Inferior parietal cortex (tissue), 1 donor: ENCODE data around the gene C18orf32.
A peak's percentile ranks its signal among the peaks of the same experiment; 100 is the strongest.
"Not testable (repeated sequence)": the region's sequence is repeated elsewhere in the genome, so short reads cannot be mapped to it uniquely, and the experiment has no call there.

Source experiments
- DNase-seq: peaks from one replicate; pipeline ENCODE4 v3.0.0-alpha.2; 2016; ENCODE audit errors: extremely low spot score

The C18orf32 gene

DNA sequence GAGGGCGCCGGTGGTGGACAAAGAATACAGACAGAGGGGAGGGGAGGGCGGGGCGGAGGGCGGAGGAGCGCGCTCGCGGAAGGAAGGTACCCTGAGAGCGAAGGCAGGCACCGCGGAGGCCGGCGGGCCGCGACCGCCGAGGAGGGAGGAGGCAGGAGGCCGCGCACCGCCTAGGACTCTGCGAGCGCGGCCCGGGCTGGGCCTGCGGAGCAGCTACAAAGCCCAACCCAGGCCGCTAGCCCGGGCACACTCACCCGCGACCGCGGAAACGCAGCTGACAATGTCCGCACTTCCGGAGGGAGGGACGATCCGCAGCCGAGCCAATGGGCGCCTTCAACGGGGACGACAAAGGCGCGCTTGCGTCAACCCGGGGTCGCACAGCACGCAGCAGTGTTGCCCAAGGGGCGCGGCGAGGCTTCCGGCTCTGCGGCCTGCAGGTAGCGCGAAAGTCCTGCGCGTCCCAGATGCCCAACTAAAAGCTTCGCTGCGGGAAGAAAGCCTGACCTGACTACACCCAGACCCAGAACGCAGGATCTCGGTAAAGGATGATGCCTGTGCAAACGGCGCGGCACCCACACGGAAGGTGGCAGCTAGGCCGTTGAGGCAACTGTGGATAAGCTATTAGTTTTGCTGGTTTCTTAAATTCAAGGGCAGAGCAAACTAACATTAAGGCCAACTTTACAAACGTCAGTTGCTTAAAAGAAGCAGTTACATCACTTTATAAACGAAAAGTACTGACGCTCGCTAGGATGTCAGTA lies at the start of gene C18orf32:
Gene C18orf32, minus strand, starts transcription at position 282 of the 758 bp plus-strand sequence. CDS start 3,486 bp downstream, outside the sequence.
- peak; percentile 93 for DNase-seq

DNA sequence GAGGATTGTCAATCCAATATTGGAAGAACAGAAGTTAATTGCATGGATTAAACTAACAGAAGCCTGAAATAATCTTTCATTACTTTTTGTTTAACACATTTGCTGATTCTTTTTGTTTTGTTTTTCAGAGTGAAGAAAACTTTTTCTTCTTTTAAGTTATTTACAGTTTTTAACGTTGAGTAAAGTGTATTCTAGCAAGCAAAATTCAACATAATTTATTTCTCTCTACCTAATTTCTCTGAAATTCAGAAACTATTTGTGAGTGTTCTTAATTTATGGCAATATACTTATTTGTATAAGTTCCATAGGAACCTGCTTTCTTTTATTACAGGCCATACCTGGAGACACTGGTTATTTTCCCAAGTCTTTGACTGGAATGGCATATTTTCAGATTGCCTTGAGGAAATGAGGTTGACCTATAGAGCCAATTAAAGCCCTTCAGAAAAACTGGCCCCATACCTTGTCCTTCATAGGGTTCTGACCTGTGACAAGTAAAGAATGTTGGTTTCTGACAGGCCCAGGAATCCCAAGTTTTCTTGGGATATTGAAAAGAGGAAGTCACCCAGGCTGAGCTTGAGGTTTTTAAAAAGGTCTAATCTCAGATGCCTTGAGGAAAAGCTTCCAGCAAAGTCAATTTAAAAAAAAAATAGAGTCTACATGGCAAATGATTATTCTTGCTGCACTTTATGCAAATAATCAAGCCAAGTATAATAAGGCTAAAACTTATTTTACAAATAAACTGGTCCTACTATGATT lies 48.0 kb upstream of the C18orf32 start:
- DNase-seq = no peak

DNA sequence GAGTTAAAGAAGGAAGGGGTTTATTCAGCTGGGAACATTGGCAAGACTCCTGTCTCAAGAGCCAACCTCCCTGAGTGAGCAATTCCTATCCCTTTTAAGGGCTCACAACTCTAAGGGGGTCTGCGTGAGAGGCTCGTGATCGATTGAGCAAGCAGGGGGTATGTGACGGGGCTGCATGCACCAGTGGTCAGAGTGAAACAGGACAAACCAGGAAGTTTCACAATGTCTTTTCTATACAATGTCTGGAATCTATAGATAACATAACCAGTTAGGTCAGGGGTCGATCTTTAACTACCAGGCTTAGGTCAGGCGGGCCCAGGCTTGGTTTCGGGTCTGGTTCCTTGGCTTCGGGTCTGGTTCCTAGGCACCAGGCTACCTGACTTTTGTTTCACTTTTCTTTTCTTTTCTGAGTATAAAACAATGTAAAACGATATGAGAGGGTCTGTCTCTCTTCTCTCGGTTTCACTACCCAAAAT lies 44.7 kb upstream of the C18orf32 start:
- no peak for DNase-seq

DNA sequence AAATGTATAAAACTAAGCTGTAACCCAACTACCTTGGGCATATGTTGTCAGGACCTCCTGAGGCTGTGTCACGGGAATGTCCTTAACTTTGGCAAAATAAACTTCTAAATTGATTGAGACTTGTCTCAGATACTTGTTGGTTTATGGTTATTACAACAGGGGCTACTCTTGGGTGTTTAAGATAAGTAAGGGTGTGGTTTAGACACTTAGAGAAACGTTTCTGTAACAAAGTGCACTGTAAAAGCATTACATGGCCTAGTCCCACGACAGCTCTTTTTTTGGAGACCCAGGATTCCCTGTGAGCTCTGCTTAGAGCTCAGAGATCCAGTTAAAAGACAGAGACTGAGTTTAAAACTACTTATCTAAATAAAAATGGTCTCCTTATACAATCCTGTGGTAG lies 42.6 kb upstream of the C18orf32 start:
- DNase-seq = no peak

DNA sequence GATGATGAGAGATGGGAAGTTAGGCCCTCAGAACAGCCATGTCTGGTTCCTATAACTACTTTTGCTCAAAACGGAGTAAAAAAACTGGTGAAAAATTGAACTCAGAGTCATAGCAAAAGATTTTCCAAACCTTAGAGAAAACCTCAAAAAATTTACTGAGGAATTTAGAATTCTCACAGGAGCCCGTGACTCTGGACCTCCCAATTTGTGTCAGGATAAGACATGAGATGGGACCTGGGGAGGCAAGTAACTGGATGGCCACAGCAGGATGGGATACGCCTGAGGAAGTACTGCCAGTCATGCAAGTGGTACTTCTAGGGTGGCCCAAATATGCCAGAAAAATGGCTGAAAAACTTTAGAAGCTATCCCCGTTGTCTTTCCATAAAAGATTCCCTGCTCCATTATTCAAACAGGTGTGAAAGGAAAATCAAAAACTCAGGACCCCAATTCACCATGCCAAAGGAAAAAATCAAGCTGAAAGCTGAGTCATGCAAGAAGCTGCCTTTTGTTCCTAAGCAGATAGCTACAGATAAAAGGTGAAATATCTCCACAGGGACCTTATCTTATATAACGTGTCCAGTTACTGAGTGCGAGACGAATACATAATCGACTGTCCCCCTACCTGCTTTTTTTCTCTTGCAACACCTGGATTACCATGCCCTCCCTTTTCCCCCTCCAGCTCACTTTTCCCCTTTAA lies 40.7 kb upstream of the C18orf32 start:
- no peak for DNase-seq

DNA sequence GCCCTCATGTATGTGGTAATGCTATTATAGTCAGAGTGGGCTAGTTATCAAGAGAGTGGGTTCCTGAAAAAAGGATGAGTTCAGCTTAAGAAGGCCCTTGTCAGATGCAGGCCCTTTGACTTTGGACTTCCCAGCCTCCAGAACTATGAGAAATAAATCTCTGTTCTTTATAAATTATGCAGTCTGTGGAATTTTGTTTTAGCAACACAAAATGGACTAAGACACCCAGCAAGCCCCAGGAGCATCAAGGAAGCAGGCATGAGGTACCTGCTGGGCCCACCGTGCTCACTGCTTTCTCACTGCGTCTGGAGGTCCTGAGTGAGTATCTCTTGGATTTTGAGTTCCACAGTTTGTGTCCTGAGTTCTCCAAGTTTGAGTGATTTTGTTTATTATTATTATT lies 38.9 kb upstream of the C18orf32 start:
- DNase-seq = no peak

DNA sequence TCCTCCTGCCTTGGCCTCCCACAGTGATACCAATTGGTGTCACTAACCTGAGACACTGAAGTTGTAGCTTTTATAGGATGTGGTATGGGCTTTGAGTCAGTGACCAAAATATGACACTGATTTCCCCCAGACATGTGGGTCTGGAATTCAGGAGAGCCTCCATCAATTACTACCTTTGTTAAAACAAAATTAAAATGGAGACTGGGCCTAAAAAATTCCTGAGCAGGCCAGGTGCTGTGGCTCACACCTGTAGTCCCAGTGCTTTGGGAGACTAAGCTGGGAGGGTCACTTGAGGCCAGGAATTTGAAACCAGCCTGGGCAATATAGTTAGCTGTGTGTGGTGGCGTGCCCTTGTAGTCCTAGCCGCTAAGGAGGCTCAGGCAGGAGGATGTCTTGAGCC lies 37.9 kb upstream of the C18orf32 start:
- DNase-seq = no peak

DNA sequence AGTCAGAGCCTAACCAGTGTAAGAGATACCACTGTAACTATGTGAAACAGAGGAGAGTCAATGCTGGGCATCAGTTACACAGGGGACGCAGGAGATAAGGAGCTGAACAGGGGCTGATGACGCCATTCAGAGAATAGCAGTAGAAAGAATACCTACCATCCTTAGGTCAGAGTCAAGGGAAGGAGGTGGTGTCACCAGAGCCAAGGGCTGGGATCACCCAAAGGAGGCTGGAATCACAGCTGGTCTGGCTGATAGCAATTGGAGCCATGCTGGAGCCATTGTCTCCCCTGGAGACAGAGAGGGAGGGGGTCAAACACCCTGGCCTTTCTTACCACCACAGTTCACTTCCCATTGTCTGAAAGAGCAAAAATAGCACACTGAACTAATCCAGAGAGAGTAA lies 37.3 kb upstream of the C18orf32 start:
- no peak for DNase-seq

DNA sequence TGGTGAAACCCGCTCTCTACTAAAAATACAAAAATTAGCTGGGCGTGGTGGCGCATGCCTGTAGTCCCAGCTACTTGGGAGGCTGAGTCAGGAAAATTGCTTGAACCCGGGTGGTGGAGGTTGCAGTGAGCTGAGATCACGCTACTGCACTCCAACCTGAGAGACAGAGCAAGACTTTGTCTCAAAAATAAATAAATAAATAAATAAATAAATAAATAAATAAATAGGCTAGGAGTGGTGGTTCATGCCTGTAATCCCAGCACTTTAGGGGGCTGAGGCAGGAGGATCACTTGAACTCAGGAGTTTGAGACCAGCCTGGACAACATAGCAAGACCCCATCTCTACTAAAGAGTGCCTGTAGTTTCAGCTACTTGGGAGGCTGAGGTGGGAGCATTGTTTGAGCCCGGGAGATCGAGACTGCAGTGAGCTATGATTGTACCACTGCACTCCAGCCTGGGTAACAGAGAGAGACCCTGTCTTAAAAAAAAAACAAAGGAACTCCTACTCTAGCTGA lies 36.6 kb upstream of the C18orf32 start:
- DNase-seq = not testable (repeated sequence)

DNA sequence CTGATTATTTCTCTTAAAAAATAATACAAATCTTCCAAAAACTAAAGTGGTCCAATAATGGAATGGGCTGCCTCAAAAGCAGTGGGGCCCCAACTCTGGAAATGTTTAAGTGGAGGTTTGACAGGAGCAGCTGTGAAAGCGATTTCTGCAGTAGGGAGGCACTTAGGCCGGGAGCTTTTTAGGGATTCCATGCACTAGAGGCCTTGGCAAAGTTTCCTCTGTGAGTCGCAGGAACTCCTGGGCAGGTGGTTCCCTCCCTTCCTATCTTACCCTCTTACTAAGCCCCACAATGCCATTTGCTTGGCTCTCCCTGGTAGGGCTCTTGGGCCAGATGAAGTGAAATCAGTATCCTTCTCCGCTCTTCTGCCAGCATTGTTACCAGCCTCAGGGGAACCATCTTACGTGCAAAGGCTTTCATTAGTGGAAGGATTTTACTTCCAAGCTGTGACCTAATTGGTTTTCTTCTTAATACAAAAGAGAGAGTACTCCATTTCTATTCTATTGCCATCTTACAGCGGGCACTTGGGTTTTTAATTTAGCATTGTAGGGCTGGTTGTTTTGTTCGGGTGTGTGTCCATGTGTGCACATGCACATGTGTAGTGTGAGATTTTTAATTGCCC lies 34.3 kb upstream of the C18orf32 start:
- no peak for DNase-seq

DNA sequence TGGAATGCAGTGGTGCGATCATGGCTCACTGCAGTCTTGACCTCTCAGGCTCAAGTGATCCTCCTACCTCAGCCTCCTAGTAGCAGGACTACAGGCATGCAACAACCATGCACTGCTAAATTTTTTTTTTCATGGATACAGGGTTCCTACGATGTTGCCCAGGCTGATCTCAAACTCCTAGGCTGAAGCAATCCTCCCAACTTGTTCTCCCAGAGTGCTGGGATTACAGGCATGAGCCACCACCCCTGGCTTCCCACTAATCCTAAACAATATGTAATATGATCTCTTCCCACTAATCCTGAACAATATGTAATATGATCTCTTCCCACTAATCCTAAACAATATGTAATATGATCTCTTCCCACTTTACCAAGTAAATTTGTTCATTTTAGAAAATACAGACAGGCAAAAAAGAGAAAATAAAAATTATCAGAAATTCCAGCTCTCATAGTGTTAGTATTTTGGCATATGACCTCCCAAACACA lies 33.7 kb upstream of the C18orf32 start:
- no peak for DNase-seq

DNA sequence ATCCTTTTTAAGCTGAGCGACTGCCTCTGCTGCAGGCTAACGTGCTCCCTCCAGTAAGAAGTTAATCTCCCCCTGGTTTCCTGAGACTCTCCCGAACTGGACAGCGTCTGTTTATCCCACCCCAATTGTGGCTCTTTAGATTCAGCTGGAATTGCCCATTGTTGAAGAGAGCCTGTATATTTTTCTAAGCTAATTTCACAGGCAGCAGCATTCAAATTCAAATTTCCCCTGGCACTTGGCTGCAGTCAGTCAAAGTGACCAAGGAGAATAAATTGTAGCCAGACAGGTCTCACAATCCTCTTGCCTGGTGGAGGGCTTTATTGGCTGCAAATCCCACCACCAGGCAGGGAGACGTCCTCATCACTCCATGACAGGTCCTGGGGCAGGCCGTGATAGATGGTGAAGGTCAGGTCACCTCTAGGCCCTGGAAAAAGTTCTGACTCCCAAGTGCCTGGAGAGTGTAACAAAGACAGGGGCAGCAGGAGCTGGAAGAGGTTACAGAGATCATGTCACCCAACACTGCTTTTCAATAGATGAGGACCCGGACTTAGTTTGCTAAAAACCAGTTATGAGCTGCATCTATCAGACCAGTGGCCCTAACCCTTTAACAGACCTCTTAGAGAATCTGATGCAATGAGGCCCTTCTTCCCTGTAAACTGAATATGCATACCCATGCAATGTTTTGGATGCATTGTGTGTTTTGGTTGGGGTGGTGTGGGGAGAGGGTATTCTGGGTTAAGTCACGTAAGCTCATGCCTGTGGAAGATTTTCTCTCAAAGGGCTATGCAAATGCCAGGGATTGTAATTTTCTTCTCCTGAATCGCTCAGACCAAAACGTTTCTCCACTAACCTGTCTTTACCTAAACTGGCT lies 32.3 kb upstream of the C18orf32 start:
- DNase-seq = no peak

DNA sequence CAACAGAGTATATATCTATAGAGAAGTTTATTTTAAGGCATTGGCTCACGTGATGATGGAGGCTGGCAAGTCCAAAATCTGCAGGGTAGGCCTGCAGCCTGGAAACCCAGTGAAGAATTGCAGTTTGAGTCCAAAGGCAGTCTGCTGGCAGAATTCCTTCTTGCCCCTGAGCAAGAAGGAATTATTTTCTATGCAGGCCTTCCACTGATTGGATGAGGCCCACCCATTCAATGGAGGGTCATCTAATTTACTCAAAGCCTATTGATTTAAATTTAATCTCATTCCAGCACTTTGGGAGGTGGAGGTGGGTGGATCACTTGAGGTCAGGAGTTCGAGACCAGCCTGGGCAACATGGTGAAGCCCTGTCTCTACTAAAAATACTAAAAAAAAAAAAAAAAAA lies 30.4 kb upstream of the C18orf32 start:
- no peak for DNase-seq

DNA sequence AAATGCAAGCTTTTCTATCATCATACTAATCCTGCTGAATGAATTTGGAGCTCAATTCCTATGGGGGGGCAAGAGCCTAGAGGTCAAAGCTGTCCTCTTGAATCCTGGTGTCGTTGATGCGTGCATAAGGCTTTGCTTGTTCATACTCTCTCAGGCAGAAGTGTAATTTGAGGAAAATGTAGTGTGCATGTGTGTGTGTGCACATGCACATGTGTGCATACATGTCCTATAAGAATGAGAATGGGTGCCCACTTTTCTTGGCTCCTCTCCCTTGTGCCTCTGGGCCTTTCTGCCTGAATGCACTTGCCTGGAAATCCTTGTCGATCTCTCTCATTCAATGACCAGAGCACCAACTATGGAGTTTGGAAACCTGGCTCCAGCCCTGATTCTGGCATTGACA lies 28.5 kb upstream of the C18orf32 start:
- DNase-seq = no peak

DNA sequence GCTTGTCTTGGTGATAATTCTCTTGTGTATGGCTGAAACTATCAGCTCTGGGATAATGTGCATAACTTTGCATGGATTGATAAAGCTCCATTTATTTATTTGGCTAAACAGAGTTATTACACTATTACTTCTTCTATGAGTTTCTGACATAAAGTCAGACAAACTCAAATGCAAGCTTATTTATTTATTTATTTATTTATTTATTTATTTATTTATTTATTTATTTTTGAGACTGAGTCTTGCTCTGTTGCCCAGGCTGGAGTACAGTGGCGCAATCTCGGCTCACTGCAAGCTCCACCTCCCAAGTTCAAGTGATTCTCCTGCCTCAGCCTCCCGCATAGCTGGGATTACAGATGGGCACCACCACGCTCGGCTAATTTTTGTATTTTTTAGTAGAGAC lies 28.0 kb upstream of the C18orf32 start:
- not testable (repeated sequence) for DNase-seq

DNA sequence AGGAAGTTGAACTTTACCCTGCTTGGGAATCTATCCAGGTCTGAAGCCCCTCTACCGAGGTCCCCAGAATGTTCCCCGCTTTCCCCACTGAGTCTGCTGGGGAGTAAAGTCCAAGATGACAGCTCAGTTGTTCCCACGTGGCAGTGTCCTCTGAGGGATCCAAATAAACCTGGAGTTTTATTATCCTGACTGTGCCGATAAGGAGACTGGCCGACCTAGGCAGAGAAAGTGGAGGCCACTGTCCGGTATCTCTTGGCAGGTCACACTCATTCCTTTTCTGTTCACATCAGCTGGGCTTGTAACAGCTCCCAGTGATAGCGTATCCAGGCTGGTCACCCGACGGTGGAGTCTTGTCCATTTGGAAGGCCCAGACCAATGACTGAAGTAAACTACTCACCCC lies 27.5 kb upstream of the C18orf32 start:
- DNase-seq = no peak

DNA sequence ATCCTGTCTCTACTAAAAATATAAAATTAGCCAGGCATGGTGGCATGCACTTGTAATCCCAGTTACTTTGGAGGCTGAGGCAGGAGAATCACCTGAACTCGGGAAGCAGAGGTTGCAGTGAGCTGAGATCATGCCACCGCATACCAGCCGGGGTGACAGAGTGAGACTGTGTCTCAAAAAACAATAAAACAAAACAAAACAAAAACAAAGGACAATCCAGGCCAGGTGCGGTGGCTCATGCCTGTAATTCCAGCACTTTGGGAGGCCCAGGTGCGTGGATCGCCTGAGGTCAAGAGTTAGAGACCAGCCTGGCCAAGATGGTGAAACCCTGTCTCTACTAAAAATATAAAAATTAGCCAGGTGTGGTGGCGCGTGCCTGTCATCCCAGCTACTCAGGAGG lies 25.8 kb upstream of the C18orf32 start:
- DNase-seq = not testable (repeated sequence)

DNA sequence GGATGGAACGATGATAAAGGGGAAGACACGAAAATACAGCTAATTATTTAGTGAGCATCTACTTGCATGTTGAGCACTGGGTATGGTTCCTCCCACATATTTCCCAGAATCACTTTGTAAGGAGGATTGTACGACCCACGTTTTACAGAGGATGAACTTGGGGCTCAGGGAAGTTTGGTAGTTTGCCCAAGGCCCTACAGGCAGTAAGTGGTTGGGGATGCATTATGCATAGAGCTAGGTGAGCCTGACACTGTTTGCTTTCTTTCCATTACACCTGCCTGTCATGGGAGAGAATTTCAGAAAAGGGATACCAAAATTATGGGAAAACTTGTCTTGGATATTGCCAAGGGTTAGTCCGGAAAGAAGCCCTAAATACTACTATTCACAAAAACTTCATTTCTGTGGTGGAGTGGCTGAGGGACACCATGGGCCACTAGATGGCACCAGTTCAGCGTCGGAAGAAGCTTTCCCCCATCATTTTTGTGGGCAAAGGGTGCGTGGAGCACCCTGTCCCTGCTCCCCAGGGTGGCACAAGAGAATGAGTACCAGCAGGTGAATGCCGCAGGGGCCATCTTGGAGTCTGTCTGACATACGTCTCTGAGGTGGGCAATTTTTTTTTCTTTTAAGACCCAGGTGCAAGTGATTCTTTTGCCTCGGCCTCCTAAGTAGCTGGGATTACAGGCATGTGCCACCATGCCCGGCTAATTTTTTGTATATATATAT lies 23.5 kb upstream of the C18orf32 start:
- DNase-seq = peak; percentile 74

DNA sequence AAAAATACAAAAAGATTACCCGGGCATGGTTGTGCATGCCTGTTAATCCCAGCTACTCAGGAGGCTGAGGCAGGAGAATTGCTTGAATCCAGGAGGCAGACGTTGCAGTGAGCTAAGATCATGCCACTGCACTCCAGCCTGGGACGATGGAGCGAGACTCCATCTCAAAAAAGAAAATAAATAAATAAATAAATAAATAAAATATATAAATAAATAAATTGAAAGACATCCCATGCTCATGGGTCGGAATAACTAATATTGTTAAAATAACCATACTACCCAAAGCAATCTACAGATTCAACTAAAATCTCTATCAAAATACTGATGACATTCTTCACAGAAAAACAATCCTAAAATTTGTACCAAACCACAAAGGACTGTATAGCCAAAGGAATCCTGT lies 19.4 kb upstream of the C18orf32 start:
- DNase-seq = not testable (repeated sequence)

DNA sequence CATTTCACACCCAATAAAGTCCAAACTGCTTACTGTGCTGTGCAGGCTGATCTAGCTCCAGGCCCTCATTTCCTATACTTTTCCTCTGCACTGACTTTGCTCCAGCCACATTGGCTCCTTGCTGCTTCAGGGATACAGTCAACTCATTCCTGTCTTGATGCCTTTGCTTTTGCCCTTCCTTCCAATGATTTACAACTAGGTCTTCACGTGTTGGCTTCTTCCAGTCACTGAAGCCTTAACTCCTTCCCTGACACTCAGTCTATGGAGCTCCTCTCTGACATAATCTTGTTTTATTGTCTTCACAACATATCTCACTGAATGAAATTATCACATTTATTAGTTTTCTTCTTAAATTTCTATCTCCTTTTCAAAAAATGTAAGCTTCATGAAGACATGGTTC lies 16.9 kb upstream of the C18orf32 start:
- no peak for DNase-seq
